Peyer's patch (tissue), 4 donors: ENCODE measurements around the gene TARDBP.

Source experiments
- POLR2A ChIP-seq, 2 donors: fragments of 450-650 bp; IDR thresholded peaks; one replicate each; pipeline ENCODE4 v1.5.1; 2017; ENCODE audit warnings: antibody characterized with exemption in 2 of 2, mild to moderate bottlenecking in 2 of 2, moderate library complexity in 2 of 2
- TF ChIP-seq, protein P1 (sequence below), 6 experiments: fragments of 450-650 bp in 4 of 6; fragments of 200-600 bp in 2 of 6; sonication (generic) in 1 of 6; IDR thresholded peaks; one replicate each; pipeline ENCODE4 v1.5.1; 2017 to 2019; ENCODE audit warnings: antibody characterized with exemption in 6 of 6, mild to moderate bottlenecking in 3 of 6, moderate library complexity in 1 of 6

- TF ChIP-seq, protein P1, sequence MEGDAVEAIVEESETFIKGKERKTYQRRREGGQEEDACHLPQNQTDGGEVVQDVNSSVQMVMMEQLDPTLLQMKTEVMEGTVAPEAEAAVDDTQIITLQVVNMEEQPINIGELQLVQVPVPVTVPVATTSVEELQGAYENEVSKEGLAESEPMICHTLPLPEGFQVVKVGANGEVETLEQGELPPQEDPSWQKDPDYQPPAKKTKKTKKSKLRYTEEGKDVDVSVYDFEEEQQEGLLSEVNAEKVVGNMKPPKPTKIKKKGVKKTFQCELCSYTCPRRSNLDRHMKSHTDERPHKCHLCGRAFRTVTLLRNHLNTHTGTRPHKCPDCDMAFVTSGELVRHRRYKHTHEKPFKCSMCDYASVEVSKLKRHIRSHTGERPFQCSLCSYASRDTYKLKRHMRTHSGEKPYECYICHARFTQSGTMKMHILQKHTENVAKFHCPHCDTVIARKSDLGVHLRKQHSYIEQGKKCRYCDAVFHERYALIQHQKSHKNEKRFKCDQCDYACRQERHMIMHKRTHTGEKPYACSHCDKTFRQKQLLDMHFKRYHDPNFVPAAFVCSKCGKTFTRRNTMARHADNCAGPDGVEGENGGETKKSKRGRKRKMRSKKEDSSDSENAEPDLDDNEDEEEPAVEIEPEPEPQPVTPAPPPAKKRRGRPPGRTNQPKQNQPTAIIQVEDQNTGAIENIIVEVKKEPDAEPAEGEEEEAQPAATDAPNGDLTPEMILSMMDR (IDR thresholded peaks at IDR 0.05): no peak
- no peak for TF ChIP-seq POLR2A (IDR thresholded peaks at IDR 0.05)
Measured at GRCh38 chr1:11061652-11062365, 49.4 kb downstream of the TARDBP start.
